HG03571 (cell line): ENCODE data around the gene PLEKHA7.
"Not testable (repeated sequence)": the region's sequence is repeated elsewhere in the genome, so short reads cannot be mapped to it uniquely, and the experiment has no call there.

Source experiments
- ATAC-seq: cut with Tn5 transposase; IDR thresholded peaks from one replicate; pipeline ENCODE4 v1.9.1; 2021; ENCODE audit not compliant: unreplicated experiment

Gene PLEKHA7

GRCh38 chr11:16889905-16890304 is 124.3 kb downstream of the PLEKHA7 start:
- no peak for ATAC-seq

- not testable (repeated sequence) for ATAC-seq
Measured at GRCh38 chr11:16889010-16889409, 125.2 kb downstream of the PLEKHA7 start.

- ATAC-seq, result not testable (repeated sequence)
Measured at GRCh38 chr11:16887887-16888286, 126.3 kb downstream of the PLEKHA7 start.

GRCh38 chr11:16883174-16883573 is 131.0 kb downstream of the PLEKHA7 start:
- no peak for ATAC-seq

DNA sequence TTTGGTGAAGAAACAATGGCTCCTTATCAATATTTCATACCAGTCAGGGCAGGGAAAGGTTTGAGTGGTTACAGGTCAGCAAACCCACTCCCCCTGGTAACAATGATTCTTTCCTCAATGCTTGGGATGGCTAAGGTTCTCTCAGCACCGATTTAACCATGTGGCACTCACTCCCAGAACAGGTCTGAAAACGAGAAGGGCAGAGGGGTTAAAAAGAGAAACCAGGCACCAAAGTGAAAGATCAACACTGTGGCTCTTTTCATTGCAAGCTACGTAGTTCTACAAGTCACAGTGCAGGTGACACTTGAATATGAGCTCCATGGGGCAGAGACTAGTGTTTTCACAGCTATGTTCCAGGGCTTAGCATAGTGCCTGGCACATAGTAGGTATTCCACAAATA is 132.4 kb downstream of the PLEKHA7 start:
- no peak for ATAC-seq

DNA sequence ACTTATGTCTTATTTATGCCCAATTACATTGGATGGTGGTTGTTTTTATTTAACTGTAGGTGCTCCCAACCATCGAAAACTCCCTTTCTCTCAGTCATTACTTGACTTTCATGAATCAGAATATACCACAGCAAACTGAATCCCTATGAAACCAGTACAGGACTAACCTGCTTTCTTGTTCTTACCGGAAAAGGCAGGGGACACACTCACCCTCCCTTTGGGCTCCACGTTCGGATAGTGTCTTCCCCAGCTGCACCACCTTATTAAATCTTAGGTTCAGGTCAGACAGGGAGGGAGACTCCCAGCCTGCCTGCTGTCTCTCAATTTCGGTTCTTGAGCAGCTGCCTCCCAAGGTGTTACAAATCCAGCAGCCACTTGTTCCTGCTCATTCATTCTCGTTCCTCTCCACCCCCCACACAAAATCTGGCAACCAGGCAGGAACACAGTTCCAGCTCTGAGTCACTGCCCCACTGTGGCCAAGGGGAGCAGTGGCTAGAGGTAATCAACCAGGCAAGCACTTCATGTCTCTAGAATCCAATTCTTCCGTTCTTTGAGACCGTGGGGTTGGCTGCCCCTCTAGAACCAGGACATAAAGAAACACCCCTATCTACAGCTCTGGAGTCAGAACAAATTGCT is 133.0 kb downstream of the PLEKHA7 start:
- no peak for ATAC-seq

- no peak for ATAC-seq
Measured at GRCh38 chr11:16880184-16880801, 133.9 kb downstream of the PLEKHA7 start.

- no peak for ATAC-seq
Measured at GRCh38 chr11:16879690-16880089, 134.5 kb downstream of the PLEKHA7 start.

GRCh38 chr11:16876837-16877236 is 137.4 kb downstream of the PLEKHA7 start:
- ATAC-seq, result no peak

DNA sequence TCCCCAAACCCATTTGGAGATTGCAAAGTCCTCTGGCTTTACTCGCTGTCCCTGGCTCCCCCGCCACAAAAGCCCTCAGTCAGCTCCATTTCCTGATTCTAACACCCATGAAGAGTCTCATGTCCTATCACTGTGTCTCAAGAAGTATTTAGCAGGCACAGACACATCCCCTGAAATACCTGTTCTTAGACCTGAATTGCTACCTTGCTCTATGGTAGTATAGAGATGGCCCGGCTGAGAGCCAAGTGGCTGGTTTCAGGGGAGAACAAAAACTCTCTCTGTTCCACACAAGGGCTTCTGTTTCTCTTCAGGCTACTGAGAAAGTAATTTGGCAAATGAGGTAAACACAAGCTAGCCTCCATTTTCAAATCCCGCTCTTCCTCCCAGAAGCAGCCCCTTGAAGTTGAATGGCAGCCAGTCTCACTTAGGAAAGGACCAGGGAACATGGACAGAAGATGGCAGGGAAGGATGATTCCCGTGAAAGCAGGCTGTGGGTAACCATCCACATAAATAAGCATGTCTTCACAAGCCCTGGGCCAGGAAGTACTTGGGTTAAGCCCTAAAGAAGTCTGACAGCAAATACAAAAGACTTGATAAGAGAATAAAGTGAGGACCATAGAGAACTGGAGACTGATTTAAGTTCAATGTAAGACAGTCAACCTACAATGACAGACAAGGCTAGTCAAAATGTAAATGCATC is 138.0 kb downstream of the PLEKHA7 start:
- ATAC-seq, result no peak

DNA sequence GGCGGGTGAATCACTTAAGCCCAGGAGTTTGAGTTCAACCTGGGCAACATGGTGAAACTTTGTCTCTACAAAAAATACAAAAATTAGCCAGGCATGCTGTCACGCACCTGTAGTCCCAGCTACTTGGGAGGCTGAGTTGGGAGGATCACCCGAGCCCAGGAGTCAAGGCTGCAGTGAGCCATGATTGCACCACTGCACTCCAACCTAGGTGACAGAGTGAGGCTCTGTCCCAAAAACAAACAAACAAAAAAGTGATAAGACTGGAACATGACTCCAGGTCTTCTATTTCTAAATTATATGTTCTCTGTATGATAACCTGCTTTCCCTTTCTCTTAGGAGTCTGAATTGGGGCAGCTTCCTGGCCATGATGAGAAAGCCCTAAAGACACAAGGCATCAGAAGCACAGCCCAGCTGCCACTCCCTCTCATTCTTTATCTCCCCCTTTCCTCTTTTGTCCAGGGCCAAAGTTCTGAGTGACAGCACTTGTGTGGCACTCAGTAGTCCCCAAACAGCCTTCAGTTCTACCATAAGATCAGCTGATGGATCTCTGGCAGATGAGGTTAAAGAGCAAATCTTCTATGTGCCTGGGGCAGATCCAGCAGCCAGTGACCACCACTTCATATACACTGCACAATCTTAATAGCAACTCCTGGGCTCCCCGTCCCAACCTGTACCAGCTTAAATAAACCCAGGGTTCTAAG is 139.8 kb downstream of the PLEKHA7 start:
- ATAC-seq, result no peak

DNA sequence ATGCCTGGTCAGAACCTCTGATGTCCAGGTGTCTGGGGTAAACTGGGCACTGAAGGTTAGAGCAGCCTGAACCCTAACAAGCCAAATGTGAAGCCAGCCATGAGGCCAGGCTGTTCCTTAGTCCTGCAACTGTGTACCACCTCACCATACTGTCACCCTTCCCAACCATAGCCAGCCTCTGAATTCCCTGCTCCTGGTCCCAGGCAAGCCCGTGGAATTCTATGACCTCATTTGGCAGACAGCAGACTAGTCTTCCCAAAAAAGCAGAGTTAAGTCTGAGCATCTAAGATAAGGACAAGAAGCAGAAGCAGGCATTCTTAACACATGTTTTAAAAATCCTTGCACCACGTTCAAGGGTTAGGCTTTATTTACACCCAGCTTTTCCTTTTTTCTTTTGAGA is 140.9 kb downstream of the PLEKHA7 start:
- no peak for ATAC-seq

DNA sequence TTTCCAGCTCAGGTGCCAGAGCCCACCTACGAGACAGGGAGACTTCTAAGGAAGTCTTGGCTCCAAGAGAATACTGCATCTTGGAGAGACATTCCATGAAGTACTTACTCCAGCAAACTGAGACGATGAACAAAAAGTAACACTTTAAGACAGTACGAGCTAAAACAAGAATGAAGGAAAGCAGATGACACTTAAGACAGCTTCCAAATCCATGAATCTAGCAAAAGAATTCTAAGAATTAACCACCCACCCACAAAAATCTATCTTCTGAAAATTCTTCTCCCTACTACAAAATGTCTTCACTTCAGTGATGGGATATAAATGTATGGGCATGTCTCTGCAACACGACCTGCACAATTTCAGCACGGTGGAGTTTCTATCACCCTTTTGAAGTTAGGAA is 142.8 kb downstream of the PLEKHA7 start:
- ATAC-seq, result no peak

DNA sequence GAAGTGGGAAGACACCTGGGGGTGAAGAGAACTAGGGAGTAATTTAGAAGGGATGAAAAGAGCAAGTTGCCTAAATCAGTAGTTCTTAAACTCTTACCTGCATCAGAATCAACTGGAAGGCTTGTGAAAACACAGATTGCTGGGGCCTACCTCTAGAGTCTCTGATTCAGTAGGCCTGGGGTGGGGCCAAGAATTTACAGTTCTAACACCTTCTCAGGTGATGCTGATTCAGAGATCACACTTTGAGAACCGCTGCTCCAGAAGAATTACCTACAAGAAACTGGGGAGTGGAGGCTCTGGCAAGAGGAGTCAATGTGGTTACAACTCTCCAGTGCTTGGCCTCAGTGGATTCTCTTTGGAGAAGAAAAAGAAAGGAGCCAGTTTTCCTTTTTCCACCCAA is 147.1 kb downstream of the PLEKHA7 start:
- ATAC-seq, result no peak

DNA sequence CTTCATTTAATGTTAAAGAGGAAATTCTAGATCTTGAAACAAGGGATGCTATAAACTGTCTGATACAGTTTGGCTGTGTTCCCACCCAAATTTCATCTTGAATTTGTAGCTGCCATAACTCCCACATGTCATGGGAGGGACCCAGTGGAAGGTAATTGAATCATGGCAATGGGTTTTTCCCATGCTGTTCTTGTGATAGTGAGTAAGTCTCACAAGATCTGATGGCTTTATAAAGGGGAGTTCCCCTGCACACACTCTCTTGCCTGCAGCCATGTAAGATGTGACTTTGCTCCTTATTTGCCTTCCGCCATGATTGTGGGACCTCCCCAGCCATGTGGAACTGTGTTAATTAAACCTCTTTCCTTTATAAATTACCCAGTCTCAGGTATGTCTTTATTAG is 149.8 kb downstream of the PLEKHA7 start:
- not testable (repeated sequence) for ATAC-seq

DNA sequence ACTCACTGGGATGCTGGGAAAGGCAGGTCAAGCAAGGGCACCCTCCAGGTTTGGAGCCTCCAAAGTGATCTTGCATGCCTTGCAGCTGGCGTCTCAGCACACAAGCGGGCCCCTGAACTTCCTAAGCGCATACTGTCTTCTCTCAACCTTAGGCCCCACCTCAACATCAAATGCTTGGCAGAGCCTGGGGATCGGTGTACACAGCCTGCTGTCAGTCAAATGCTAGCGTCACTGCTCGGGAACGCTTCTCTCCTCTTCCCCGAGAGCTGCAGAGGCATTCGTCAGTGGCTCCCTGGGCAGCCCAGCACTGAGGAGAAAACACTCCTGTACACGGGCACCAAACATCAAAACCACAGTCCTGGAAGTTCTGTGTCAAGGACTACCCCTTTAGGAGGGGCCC is 150.8 kb downstream of the PLEKHA7 start:
- no peak for ATAC-seq

- no peak for ATAC-seq
Measured at GRCh38 chr11:16862726-16863125, 151.5 kb downstream of the PLEKHA7 start.

DNA sequence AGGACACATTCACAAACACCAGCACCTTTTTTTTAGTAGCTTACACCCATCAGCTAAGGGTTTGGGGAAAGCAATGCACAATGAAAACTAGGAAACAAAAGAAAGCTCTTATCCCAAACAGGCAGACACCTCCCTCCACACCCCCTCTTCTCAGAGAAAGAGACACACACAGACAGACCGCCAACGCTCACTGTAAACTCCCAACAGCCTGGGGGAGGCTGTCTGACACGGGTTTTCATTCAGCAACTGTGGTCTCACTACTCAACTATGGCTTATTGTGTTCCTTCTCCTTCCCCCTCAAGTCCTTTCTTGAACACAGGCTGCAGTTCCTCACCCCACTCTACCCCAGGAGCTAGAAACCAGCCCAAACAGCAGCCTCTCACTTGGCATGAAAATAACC is 152.4 kb downstream of the PLEKHA7 start:
- no peak for ATAC-seq

GRCh38 chr11:16860617-16861016 is 153.6 kb downstream of the PLEKHA7 start:
- no peak for ATAC-seq

GRCh38 chr11:16859651-16860050 is 154.6 kb downstream of the PLEKHA7 start:
- ATAC-seq, result no peak

- no peak for ATAC-seq
Measured at GRCh38 chr11:16857186-16857585, 157.0 kb downstream of the PLEKHA7 start.

DNA sequence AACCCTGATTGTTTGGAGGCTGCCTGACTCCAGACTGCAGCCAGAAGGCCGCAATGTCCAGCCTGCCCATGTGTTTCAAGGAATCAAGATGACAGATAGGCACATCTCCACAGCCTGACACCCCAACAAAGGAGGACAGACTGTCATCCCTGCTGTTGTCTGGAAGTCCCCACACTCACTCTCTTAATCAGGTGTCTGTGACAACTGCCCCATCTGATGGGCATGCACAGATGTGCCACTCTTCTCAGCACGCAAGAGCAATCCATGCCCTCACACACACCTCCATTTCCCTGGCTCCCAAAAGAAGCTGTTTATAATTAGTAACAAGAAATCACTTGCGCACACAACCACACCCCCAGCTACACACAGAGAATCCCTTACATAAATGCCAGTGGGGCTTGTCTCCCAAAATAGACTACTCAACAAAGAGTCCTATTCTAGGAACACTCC is 158.2 kb downstream of the PLEKHA7 start:
- ATAC-seq, result no peak
